Mesenchymal stem cell (in vitro differentiated cells and primary cell): Measurements from ENCODE around the gene IMPDH2.

ENCODE experiments used
- DNase-seq: peaks from one replicate; pipeline ENCODE4 v3.0.0-alpha.2; 2013
- H2AFZ ChIP-seq: one replicate; pipeline ENCODE4 v1.6.1; 2013; ENCODE audit warnings: low read depth, mild to moderate bottlenecking, control low read depth, inconsistent platforms, low read length, moderate library complexity
- H2AK5ac ChIP-seq: 2 replicates; pipeline ENCODE4 v1.6.1; 2013; ENCODE audit warnings: low read length, moderate library complexity, mild to moderate bottlenecking, inconsistent platforms; ENCODE audit not compliant: severe bottlenecking
- H2BK120ac ChIP-seq: one replicate; pipeline ENCODE4 v1.6.1; 2013; ENCODE audit warnings: low read depth, mild to moderate bottlenecking, inconsistent platforms, low read length, moderate library complexity
- H2BK12ac ChIP-seq, 2 experiments: one replicate each; pipeline ENCODE4 v1.6.1; 2013; ENCODE audit warnings: inconsistent platforms in 2 of 2, low read length in 2 of 2, mild to moderate bottlenecking in 2 of 2, moderate library complexity in 2 of 2, control low read depth in 1 of 2
- H2BK15ac ChIP-seq: one replicate; pipeline ENCODE4 v1.6.1; 2013; ENCODE audit warnings: mild to moderate bottlenecking, low read depth, inconsistent platforms; ENCODE audit not compliant: poor library complexity, severe bottlenecking
- H2BK5ac ChIP-seq: 2 replicates; pipeline ENCODE4 v1.6.1; 2013; ENCODE audit warnings: low read depth, mild to moderate bottlenecking, low read length, control low read depth, inconsistent platforms; ENCODE audit not compliant: poor library complexity, severe bottlenecking
- H3K14ac ChIP-seq, 2 experiments: one replicate each; pipeline ENCODE4 v1.6.1; 2013; ENCODE audit warnings: inconsistent platforms in 2 of 2, low read length in 2 of 2, control low read depth in 1 of 2, mild to moderate bottlenecking in 1 of 2, moderate library complexity in 1 of 2
- H3K18ac ChIP-seq, 2 experiments: one replicate each; pipeline ENCODE4 v1.6.1; 2013; ENCODE audit warnings: inconsistent platforms in 2 of 2, low read length in 2 of 2, control low read depth in 1 of 2, low read depth in 1 of 2, mild to moderate bottlenecking in 1 of 2
- H3K23ac ChIP-seq, 2 experiments: one replicate each; pipeline ENCODE4 v1.6.1; 2013; ENCODE audit warnings: inconsistent platforms in 2 of 2, low read length in 2 of 2, mild to moderate bottlenecking in 2 of 2, moderate library complexity in 2 of 2, control low read depth in 1 of 2
- H3K27ac ChIP-seq: 2 replicates; pipeline ENCODE4 v1.5.1; 2013; ENCODE audit warnings: mild to moderate bottlenecking, moderate library complexity, low read length, control low read depth, inconsistent platforms; ENCODE audit not compliant: poor library complexity, severe bottlenecking
- H3K27me3 ChIP-seq, 2 experiments: 2 replicates each; pipeline versions ENCODE4 v1.6.1 to v1.7.0; 2013; ENCODE audit warnings: low read length in 2 of 2, mild to moderate bottlenecking in 2 of 2, moderate library complexity in 2 of 2, control low read depth in 1 of 2, inconsistent platforms in 1 of 2; ENCODE audit not compliant: control insufficient read depth in 1 of 2, insufficient read depth in 1 of 2
- H3K36me3 ChIP-seq, 2 experiments: 2 replicates each; pipeline versions ENCODE4 v1.6.1 to v1.7.0; 2013; ENCODE audit warnings: low read length in 2 of 2, control low read depth in 1 of 2, inconsistent platforms in 1 of 2, low read depth in 1 of 2, mild to moderate bottlenecking in 1 of 2; ENCODE audit not compliant: insufficient read depth in 2 of 2, control insufficient read depth in 1 of 2
- H3K4ac ChIP-seq, 2 experiments: one replicate each; pipeline ENCODE4 v1.6.1; 2013; ENCODE audit warnings: inconsistent platforms in 2 of 2, low read length in 2 of 2, mild to moderate bottlenecking in 2 of 2, moderate library complexity in 2 of 2, control low read depth in 1 of 2, low read depth in 1 of 2
- H3K4me1 ChIP-seq: 2 replicates; pipeline ENCODE4 v1.6.1; 2013; ENCODE audit warnings: low read depth, low read length, control low read depth; ENCODE audit not compliant: control insufficient read depth, insufficient read depth
- H3K4me2 ChIP-seq: 2 replicates; pipeline ENCODE4 v1.6.1; 2013; ENCODE audit warnings: low read length, mild to moderate bottlenecking, inconsistent platforms; ENCODE audit not compliant: poor library complexity, severe bottlenecking
- H3K4me3 ChIP-seq, 2 experiments: 2 replicates each; pipeline versions ENCODE4 v1.5.1 to v1.7.0; 2013; ENCODE audit warnings: low read length in 2 of 2, mild to moderate bottlenecking in 2 of 2, control low read depth in 1 of 2, low read depth in 1 of 2; ENCODE audit not compliant: insufficient read depth in 1 of 2
- H3K79me1 ChIP-seq: replicated peaks from 2 replicates; pipeline ENCODE4 v1.6.1; 2013; ENCODE audit warnings: mild to moderate bottlenecking, control low read depth, low read length, inconsistent platforms; ENCODE audit not compliant: poor library complexity, severe bottlenecking
- H3K9ac ChIP-seq: 2 replicates; pipeline ENCODE4 v1.7.0; 2013; ENCODE audit warnings: mild to moderate bottlenecking, low read length, moderate library complexity
- H3K9me3 ChIP-seq: 2 replicates; pipeline ENCODE4 v1.7.0; 2013; ENCODE audit warnings: mild to moderate bottlenecking, low read length; ENCODE audit not compliant: control insufficient read depth
- H4K8ac ChIP-seq: one replicate; pipeline ENCODE4 v1.6.1; 2013; ENCODE audit warnings: inconsistent platforms, mild to moderate bottlenecking, low read length, moderate library complexity
- H4K91ac ChIP-seq: one replicate; pipeline ENCODE4 v1.6.1; 2013; ENCODE audit warnings: mild to moderate bottlenecking, low read length, inconsistent platforms
- WGBS: methylation state at CpG from one replicate; pipeline ENCODE4 v1.1.7; 2013; ENCODE audit warnings: mixed read lengths; 5-methylcytosine and 5-hydroxymethylcytosine counted together

The IMPDH2 gene

GRCh38 chr3:49057268-49057667 is 28.1 kb upstream of the IMPDH2 start:
- Histone ChIP-seq H3K18ac (no peak overlapping the region), H3K4me3 (no peak overlapping the region), H2BK12ac (no peak overlapping the region), H3K9ac (no peak overlapping the region), H3K9me3 (no peaks in the 10 kb centered on the region), H3K27ac (no peak overlapping the region), H3K23ac (no peak overlapping the region), H2AK5ac (no peak overlapping the region), H3K27me3 (no peaks in the 10 kb centered on the region), H4K8ac (no peak overlapping the region), H3K4me1 (no peaks in the 10 kb centered on the region), H2BK15ac (no peak overlapping the region), H4K91ac (no peak overlapping the region), H2BK5ac (no peak overlapping the region), H3K14ac (no peak overlapping the region), H2AFZ (no peak overlapping the region), H3K4me2 (no peak overlapping the region), H3K4ac (no peak overlapping the region), H2BK120ac (no peak overlapping the region), H3K79me1 (peaks cover 27% of the 10 kb centered on the region), H3K36me3 (peaks cover 53 to 71% of the 10 kb centered on the region in 2 experiments)
- no peak for DNase-seq
- WGBS: 98% methylated on average over 10 of the region's 10 CpGs

DNA sequence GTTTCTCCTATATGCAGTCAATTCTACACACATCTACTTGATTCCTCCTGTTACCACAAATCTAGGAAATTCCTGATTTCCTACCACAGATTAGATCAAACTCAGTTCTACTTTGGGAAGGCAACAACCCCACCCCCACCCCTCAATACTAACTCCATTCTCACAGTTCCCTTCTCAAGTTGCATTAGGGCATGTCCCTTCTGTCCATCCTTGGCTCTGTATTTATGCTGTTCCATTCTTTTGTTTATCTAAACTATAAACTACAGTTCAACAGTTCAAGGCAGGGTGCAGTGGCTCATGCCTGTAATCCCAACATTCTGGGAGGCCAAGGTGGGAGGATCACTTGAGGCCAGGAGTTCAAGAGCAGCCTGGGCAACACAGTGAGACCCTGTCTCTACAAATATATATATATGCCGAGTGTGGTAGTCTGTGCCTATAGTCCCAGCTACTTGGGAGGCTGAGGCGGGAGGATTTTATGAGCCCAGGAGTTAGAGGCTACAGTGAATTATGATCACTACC is 25.2 kb upstream of the IMPDH2 start:
- H2BK120ac ChIP-seq: no peak overlapping the region
- H2BK5ac ChIP-seq: no peak overlapping the region
- WGBS: no CpG with 5 or more reads among the region's 2 CpGs
- H3K4ac ChIP-seq: no peak overlapping the region
- H3K27ac ChIP-seq: no peak overlapping the region
- H3K79me1 ChIP-seq: peaks cover 35% of the 10 kb centered on the region
- H3K9ac ChIP-seq: no peak overlapping the region
- H3K36me3 ChIP-seq: peaks cover 41 to 63% of the 10 kb centered on the region in 2 experiments
- no peak overlapping the region for H4K8ac ChIP-seq
- H3K27me3 ChIP-seq: no peaks in the 10 kb centered on the region
- H2AK5ac ChIP-seq: no peak overlapping the region
- no peaks in the 10 kb centered on the region for H3K4me1 ChIP-seq
- no peak overlapping the region for H3K23ac ChIP-seq
- H3K14ac ChIP-seq: no peak overlapping the region
- DNase-seq: peak; percentile 26
- H3K4me2 ChIP-seq: no peak overlapping the region
- no peaks in the 10 kb centered on the region for H3K9me3 ChIP-seq
- H2BK12ac ChIP-seq: no peak overlapping the region
- no peak overlapping the region for H2AFZ ChIP-seq
- no peak overlapping the region for H3K4me3 ChIP-seq
- H2BK15ac ChIP-seq: no peak overlapping the region
- peak overlapping the region in 1 of 2 experiments; percentile 19 for H3K18ac ChIP-seq
- no peak overlapping the region for H4K91ac ChIP-seq

DNA sequence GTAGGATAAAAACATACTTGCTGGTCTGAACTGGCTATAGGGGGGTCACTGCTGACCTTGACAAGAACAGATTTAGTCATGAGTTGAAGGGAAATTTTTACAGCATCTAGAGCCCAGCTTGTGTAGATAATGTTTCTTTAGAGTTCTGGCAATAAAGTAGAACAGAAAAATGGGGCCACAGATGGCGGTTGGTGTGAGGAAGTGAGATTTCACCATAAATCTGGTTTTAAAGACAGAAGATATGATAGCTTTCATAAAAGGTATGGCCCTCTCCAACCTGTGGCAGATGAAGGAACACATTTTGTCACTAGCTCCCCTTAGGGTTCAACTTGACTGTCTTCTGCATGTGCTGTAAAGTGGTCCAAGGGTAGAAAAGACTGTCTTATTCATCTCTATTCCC is 24.3 kb upstream of the IMPDH2 start:
- no peak overlapping the region for H3K4me2 ChIP-seq
- 100% methylated on average over 1 of the region's 1 CpG for WGBS
- no peak overlapping the region for H3K27ac ChIP-seq

GRCh38 chr3:49035281-49035680 is 6.1 kb upstream of the IMPDH2 start:
- Histone ChIP-seq H3K27ac (no peak overlapping the region), H2BK12ac (no peak overlapping the region), H2BK120ac (no peak overlapping the region), H3K9ac (no peak overlapping the region), H3K27me3 (no peaks in the 10 kb centered on the region), H3K23ac (no peak overlapping the region), H3K9me3 (no peaks in the 10 kb centered on the region), H3K4ac (no peak overlapping the region), H3K4me1 (peaks cover 3% of the 10 kb centered on the region), H3K4me2 (no peak overlapping the region), H3K79me1 (peaks cover 27% of the 10 kb centered on the region), H4K8ac (no peak overlapping the region), H2AFZ (no peak overlapping the region), H3K14ac (no peak overlapping the region), H2BK5ac (no peak overlapping the region), H2BK15ac (no peak overlapping the region), H3K4me3 (no peak overlapping the region), H3K36me3 (peaks cover 50 to 66% of the 10 kb centered on the region in 2 experiments), H3K18ac (no peak overlapping the region), H4K91ac (no peak overlapping the region), H2AK5ac (no peak overlapping the region)
- 100% methylated on average over 2 of the region's 3 CpGs for WGBS
- DNase-seq: no peak

More for the DNA sequence above, 24.3 kb upstream of the IMPDH2 start:
- Histone ChIP-seq H3K4ac (no peak overlapping the region), H3K14ac (no peak overlapping the region), H2BK12ac (no peak overlapping the region), H2BK5ac (no peak overlapping the region), H3K9me3 (no peaks in the 10 kb centered on the region), H3K36me3 (peaks cover 45 to 63% of the 10 kb centered on the region in 2 experiments), H2AFZ (no peak overlapping the region), H4K8ac (no peak overlapping the region), H3K79me1 (peaks cover 37% of the 10 kb centered on the region), H3K23ac (no peak overlapping the region), H3K4me3 (no peak overlapping the region), H2BK15ac (no peak overlapping the region), H3K27me3 (no peaks in the 10 kb centered on the region), H3K9ac (no peak overlapping the region), H3K4me1 (no peaks in the 10 kb centered on the region), H2AK5ac (no peak overlapping the region), H4K91ac (no peak overlapping the region), H3K18ac (no peak overlapping the region), H2BK120ac (no peak overlapping the region)
- DNase-seq: no peak
